ENCODE data around the gene CYP11A1.
"Not testable (repeated sequence)": the region's sequence is repeated elsewhere in the genome, so short reads cannot be mapped to it uniquely, and the experiment has no call there.

Gene CYP11A1

GRCh38 chr15:74400915-74401757 is 33.7 kb upstream of the CYP11A1 start:
- DNase-seq, result no peak

- DNase-seq, result no peak
Measured at GRCh38 chr15:74400313-74400860, 32.9 kb upstream of the CYP11A1 start.

- peak; percentile 86 for DNase-seq
Measured at GRCh38 chr15:74399511-74400312, 32.3 kb upstream of the CYP11A1 start.

- DNase-seq, result no peak
Measured at GRCh38 chr15:74399100-74399499, 31.7 kb upstream of the CYP11A1 start.

GRCh38 chr15:74398183-74398582 is 30.7 kb upstream of the CYP11A1 start:
- no peak for DNase-seq

- no peak for DNase-seq
Measured at GRCh38 chr15:74397239-74398068, 30.0 kb upstream of the CYP11A1 start.

GRCh38 chr15:74396445-74397238 is 29.2 kb upstream of the CYP11A1 start:
- DNase-seq, result peak; percentile 63

- no peak for DNase-seq
Measured at GRCh38 chr15:74396146-74396438, 28.6 kb upstream of the CYP11A1 start.

- no peak for DNase-seq
Measured at GRCh38 chr15:74395319-74396145, 28.1 kb upstream of the CYP11A1 start.

- no peak for DNase-seq
Measured at GRCh38 chr15:74394090-74394846, 26.8 kb upstream of the CYP11A1 start.

GRCh38 chr15:74393423-74393822 is 26.0 kb upstream of the CYP11A1 start:
- no peak for DNase-seq

- no peak for DNase-seq
Measured at GRCh38 chr15:74392902-74393301, 25.5 kb upstream of the CYP11A1 start.

- peak; percentile 54 for DNase-seq
Measured at GRCh38 chr15:74392451-74392830, 25.0 kb upstream of the CYP11A1 start.

GRCh38 chr15:74391582-74392450 is 24.4 kb upstream of the CYP11A1 start:
- DNase-seq, result no peak

- DNase-seq, result no peak
Measured at GRCh38 chr15:74390647-74391288, 23.3 kb upstream of the CYP11A1 start.

- DNase-seq, result not testable (repeated sequence)
Measured at GRCh38 chr15:74390049-74390646, 22.7 kb upstream of the CYP11A1 start.

GRCh38 chr15:74389241-74390048 is 22.0 kb upstream of the CYP11A1 start:
- no peak for DNase-seq
